IMR-90 (cell line): ENCODE measurements around the gene GPR160. TPM values are rescaled to one million over a fixed set of nuclear protein-coding genes. Genes with fewer than 3 reads are reported as not detected.

Experiments used
- ATAC-seq: fragments of 200-7000 bp; cut with Tn5 transposase; 2 replicates; pipeline ENCODE4 v1.9.1; 2020; ENCODE audit warnings: low read depth, mild to moderate bottlenecking, moderate library complexity
- BruUV-seq: library from RNA; stranded (reverse); fragments of 400-500 nt; replicated peaks from 2 replicates; lab custom pipeline; 2021; lab: Mats Ljungman, UMichigan
- CTCF ChIA-PET: fragments of 300-600 bp; formaldehyde crosslinking; extraction: SDS; loops from one replicate; lab custom pipeline; 2021; ENCODE audit warnings: antibody characterized with exemption; lab: Yijun Ruan, JAX
- POLR2A ChIA-PET: fragments of 300-600 bp; sonication (Branson Sonifier 250); formaldehyde crosslinking; loops from one replicate; lab custom pipeline; 2022; ENCODE audit warnings: antibody characterized with exemption; ENCODE audit not compliant: unreplicated experiment; lab: Charles Lee
- DNase-seq: peaks from one replicate; pipeline ENCODE4 v3.0.0; 2013
- H2AFZ ChIP-seq: replicated peaks from 2 replicates; pipeline ENCODE3; 2013; ENCODE audit warnings: low read length, mild to moderate bottlenecking; ENCODE audit not compliant: poor library complexity
- H2AK5ac ChIP-seq: 2 replicates; pipeline ENCODE4 v1.6.1; 2013; ENCODE audit warnings: low read depth, low read length, inconsistent platforms
- H2AK9ac ChIP-seq: replicated peaks from 2 replicates; pipeline ENCODE3; 2013; ENCODE audit warnings: mild to moderate bottlenecking, low read depth, low read length, moderate library complexity; ENCODE audit not compliant: poor library complexity
- H2BK120ac ChIP-seq: 2 replicates; pipeline ENCODE4 v1.6.1; 2013; ENCODE audit warnings: low read depth, low read length, inconsistent platforms
- H2BK15ac ChIP-seq: 3 replicates; pipeline ENCODE4 v1.6.1; 2013; ENCODE audit warnings: low read depth, low read length, inconsistent platforms
- H2BK20ac ChIP-seq: 2 replicates; pipeline ENCODE4 v1.6.1; 2013; ENCODE audit warnings: low read depth, mild to moderate bottlenecking, inconsistent platforms, low read length, moderate library complexity
- H2BK5ac ChIP-seq: 2 replicates; pipeline ENCODE4 v1.6.1; 2013; ENCODE audit warnings: mild to moderate bottlenecking, low read depth, low read length, inconsistent platforms; ENCODE audit not compliant: poor library complexity, severe bottlenecking
- H3K14ac ChIP-seq: replicated peaks from 2 replicates; pipeline ENCODE4 v1.6.1; 2013; ENCODE audit warnings: low read depth, low read length, inconsistent platforms
- H3K18ac ChIP-seq: 2 replicates; pipeline ENCODE4 v1.6.1; 2013; ENCODE audit warnings: low read depth, low read length, control low read depth
- H3K23ac ChIP-seq: 2 replicates; pipeline ENCODE4 v1.6.1; 2013; ENCODE audit warnings: low read depth, low read length, inconsistent platforms
- H3K27ac ChIP-seq: 2 replicates; pipeline ENCODE4 v1.5.1; 2013; ENCODE audit warnings: mild to moderate bottlenecking, control low read depth, low read length; ENCODE audit not compliant: insufficient read depth
- H3K27me3 ChIP-seq: 2 replicates; pipeline ENCODE4 v1.6.1; 2013; ENCODE audit warnings: low read length; ENCODE audit not compliant: control insufficient read depth, insufficient read depth
- H3K36me3 ChIP-seq: 2 replicates; pipeline ENCODE4 v1.6.1; 2013; ENCODE audit warnings: low read length, mixed read lengths; ENCODE audit not compliant: control insufficient read depth, insufficient read depth
- H3K4ac ChIP-seq: 2 replicates; pipeline ENCODE4 v1.6.1; 2013; ENCODE audit warnings: low read depth, low read length, inconsistent platforms
- H3K4me1 ChIP-seq: 2 replicates; pipeline ENCODE4 v1.6.1; 2013; ENCODE audit warnings: low read length, mixed read lengths; ENCODE audit not compliant: control insufficient read depth, insufficient read depth
- H3K4me2 ChIP-seq: 2 replicates; pipeline ENCODE4 v1.6.1; 2013; ENCODE audit warnings: low read depth, mild to moderate bottlenecking, control low read depth, low read length, moderate library complexity
- H3K4me3 ChIP-seq: 2 replicates; pipeline ENCODE4 v1.5.1; 2013; ENCODE audit warnings: low read depth, mild to moderate bottlenecking, control low read depth, low read length, moderate library complexity; ENCODE audit not compliant: insufficient read depth
- H3K56ac ChIP-seq: 2 replicates; pipeline ENCODE4 v1.6.1; 2013; ENCODE audit warnings: low read length, inconsistent platforms; ENCODE audit not compliant: insufficient read depth; ENCODE audit errors: extremely low read depth
- H3K79me1 ChIP-seq, 2 experiments: 2 replicates each; pipeline ENCODE4 v1.6.1; 2013; ENCODE audit warnings: low read length in 2 of 2, inconsistent platforms in 1 of 2, low read depth in 1 of 2
- H3K9ac ChIP-seq: 2 replicates; pipeline ENCODE4 v1.6.1; 2013; ENCODE audit warnings: low read depth, low read length, control low read depth
- H3K9me1 ChIP-seq: 2 replicates; pipeline ENCODE4 v1.6.1; 2013; ENCODE audit warnings: low read length, inconsistent platforms; ENCODE audit not compliant: insufficient read depth
- H3K9me3 ChIP-seq: 2 replicates; pipeline ENCODE4 v1.6.1; 2013; ENCODE audit warnings: low read length; ENCODE audit not compliant: control insufficient read depth, insufficient read depth
- H4K20me1 ChIP-seq: 2 replicates; pipeline ENCODE4 v1.6.1; 2013; ENCODE audit warnings: low read length, inconsistent platforms; ENCODE audit not compliant: insufficient read depth
- H4K5ac ChIP-seq: 2 replicates; pipeline ENCODE4 v1.6.1; 2013; ENCODE audit warnings: mild to moderate bottlenecking, low read depth, low read length, control low read depth
- H4K8ac ChIP-seq, 2 experiments: 2 replicates each; pipeline ENCODE4 v1.6.1; 2013; ENCODE audit warnings: low read depth in 2 of 2, low read length in 2 of 2, control low read depth in 1 of 2, inconsistent platforms in 1 of 2
- H4K91ac ChIP-seq: 2 replicates; pipeline ENCODE4 v1.6.1; 2013; ENCODE audit warnings: low read depth, low read length, inconsistent platforms; ENCODE audit not compliant: insufficient read depth
- CTCF ChIP-seq: conservative IDR thresholded peaks from 2 replicates; pipeline ENCODE4 v1.5.1; 2012; ENCODE audit warnings: mild to moderate bottlenecking, low read depth, low read length, improper control_type of control experiment
- ELK1 ChIP-seq: fragments of 150-350 bp; IDR thresholded peaks from 2 replicates; pipeline ENCODE4 v1.6.1; 2016; ENCODE audit warnings: low read depth, mild to moderate bottlenecking, low read length, moderate library complexity, borderline replicate concordance
- MAZ ChIP-seq: IDR thresholded peaks from 2 replicates; pipeline ENCODE4 v1.6.1; 2012; ENCODE audit warnings: low read depth, mild to moderate bottlenecking, low read length, improper control_type of control experiment, moderate library complexity, borderline replicate concordance
- POLR2A ChIP-seq: IDR thresholded peaks from 2 replicates; pipeline ENCODE4 v1.6.1; 2012; ENCODE audit warnings: mild to moderate bottlenecking, low read depth, low read length
- RCOR1 ChIP-seq: IDR thresholded peaks from 2 replicates; pipeline ENCODE4 v1.6.1; 2012; ENCODE audit warnings: mild to moderate bottlenecking, low read length, improper control_type of control experiment; ENCODE audit not compliant: insufficient replicate concordance
- RFX5 ChIP-seq: IDR thresholded peaks from 2 replicates; pipeline ENCODE4 v1.8.0; 2012; ENCODE audit warnings: low read depth, mild to moderate bottlenecking, low read length, moderate library complexity
- WGBS, 2 experiments: methylation state at CpG; one replicate each; pipeline versions ENCODE4 v1.1.5 to v1.1.7; 2013; ENCODE audit warnings: missing lambda C conversion rate in 2 of 2; ENCODE audit not compliant: insufficient read length in 1 of 2; ENCODE audit errors: extremely low coverage in 2 of 2; 5-methylcytosine and 5-hydroxymethylcytosine counted together
- dilution Hi-C: fragments of 300-500 bp; cut with HindIII; formaldehyde crosslinking; loops from one replicate; pipeline ENCODE4 v1.14.3; 2018; ENCODE audit warnings: low sequenced_read_pairs; ENCODE audit not compliant: unreplicated experiment
- in situ Hi-C: fragments of 300-500 bp; cut with MboI; formaldehyde crosslinking; loops from 3 replicates; pipeline ENCODE4 v1.14.3; 2019; ENCODE audit warnings: low sequenced_read_pairs, inconsistent platforms, mixed read lengths
- intact Hi-C: fragments of 100-400 bp; cut with micrococcal nuclease; formaldehyde crosslinking; loops from 2 replicates; pipeline ENCODE4 v1.10.0; 2022
- polyA plus RNA-seq, 3 experiments: library from polyadenylated mRNA; depleted of rRNA; stranded (reverse); fragments of >200 nt; gene quantifications; 2 replicates each; pipeline ENCODE4 v1.2.3, GENCODE V29; 2012; ENCODE audit warnings: low replicate concordance in 1 of 3
- total RNA-seq: library from RNA; depleted of rRNA; stranded (reverse); fragments of >200 nt; gene quantifications from 2 replicates; pipeline ENCODE4 v1.2.3, GENCODE V29; 2012

The GPR160 gene
- total and polyA plus RNA-seq, 2 of the 4 experiments (the other 2 are of a cell fraction): 0.09 to 0.18 TPM

- Histone ChIP-seq H2BK20ac (no peak overlapping the region), H4K91ac (no peak overlapping the region), H3K9me1 (no peaks in the 10 kb centered on the region), H3K4ac (no peak overlapping the region), H4K5ac (no peak overlapping the region), H2AK5ac (no peak overlapping the region), H3K9me3 (no peaks in the 10 kb centered on the region), H3K27me3 (no peaks in the 10 kb centered on the region), H2AK9ac (no peak overlapping the region), H3K4me3 (no peak overlapping the region), H4K20me1 (no peaks in the 10 kb centered on the region), H3K9ac (no peak overlapping the region), H3K4me1 (no peaks in the 10 kb centered on the region), H2BK15ac (no peak overlapping the region), H3K56ac (no peak overlapping the region), H3K23ac (no peak overlapping the region), H4K8ac (no peak overlapping the region), H3K27ac (no peak overlapping the region), H3K79me1 (no peaks in the 10 kb centered on the region), H2BK120ac (no peak overlapping the region), H3K14ac (no peak overlapping the region), H2AFZ (no peak overlapping the region), H3K36me3 (no peaks in the 10 kb centered on the region), H3K4me2 (no peak overlapping the region), H2BK5ac (no peak overlapping the region), H3K18ac (no peak overlapping the region)
- ChIA-PET POLR2A (no interaction called here), CTCF (no interaction called here)
- intact Hi-C loops: no loop called here
- 95% methylated on average over 10 of the region's 16 CpGs; no CpG with 5 or more reads in 1 of the 2 experiments for WGBS, 2 experiments
- TF ChIP-seq CTCF: no peak
- no peak for TF ChIP-seq RCOR1
- no peak for TF ChIP-seq RFX5
- TF ChIP-seq ELK1: no peak
- no peak for TF ChIP-seq MAZ
- TF ChIP-seq POLR2A: no peak
- in situ Hi-C loops: no loop called here
- no TSS peak for BruUV-seq
- DNase-seq: no peak
- no peak for ATAC-seq
- dilution Hi-C loops: no loop called here
Observed at GRCh38 chr3:170062769-170063168, 25.0 kb downstream of the GPR160 start.
